Measurements from ENCODE around the gene NR1I2.

The NR1I2 gene

GRCh38 chr3:119825820-119826219 is 43.9 kb downstream of the NR1I2 start:
- DNase-seq = no peak

GRCh38 chr3:119826711-119827608 is 45.1 kb downstream of the NR1I2 start:
- DNase-seq = no peak

GRCh38 chr3:119829420-119829819 is 47.5 kb downstream of the NR1I2 start:
- no peak for DNase-seq

- no peak for DNase-seq
Measured at GRCh38 chr3:119831022-119831421, 49.1 kb downstream of the NR1I2 start.

GRCh38 chr3:119831941-119832371 is 50.1 kb downstream of the NR1I2 start:
- no peak for DNase-seq

- DNase-seq = no peak
Measured at GRCh38 chr3:119834754-119835370, 53.0 kb downstream of the NR1I2 start.

- no peak for DNase-seq
Measured at GRCh38 chr3:119835556-119835955, 53.7 kb downstream of the NR1I2 start.

- DNase-seq = no peak
Measured at GRCh38 chr3:119841808-119842471, 60.0 kb downstream of the NR1I2 start.

- no peak for DNase-seq
Measured at GRCh38 chr3:119849126-119849525, 67.2 kb downstream of the NR1I2 start.

- DNase-seq = no peak
Measured at GRCh38 chr3:119856695-119857094, 74.8 kb downstream of the NR1I2 start.

- no peak for DNase-seq
Measured at GRCh38 chr3:119858957-119859356, 77.1 kb downstream of the NR1I2 start.

GRCh38 chr3:119859728-119860127 is 77.8 kb downstream of the NR1I2 start:
- no peak for DNase-seq

- no peak for DNase-seq
Measured at GRCh38 chr3:119861681-119862080, 79.8 kb downstream of the NR1I2 start.

GRCh38 chr3:119862616-119863015 is 80.7 kb downstream of the NR1I2 start:
- no peak for DNase-seq

- no peak for DNase-seq
Measured at GRCh38 chr3:119864476-119864875, 82.6 kb downstream of the NR1I2 start.

Data from activated CD4-positive, alpha-beta T cell treated with anti-CD3 and anti-CD28 coated beads, Interleukin-2, amount 50 U/mL, for 48 hours (primary cell).